ENCODE measurements around the gene LAMB1.

Gene LAMB1

DNA sequence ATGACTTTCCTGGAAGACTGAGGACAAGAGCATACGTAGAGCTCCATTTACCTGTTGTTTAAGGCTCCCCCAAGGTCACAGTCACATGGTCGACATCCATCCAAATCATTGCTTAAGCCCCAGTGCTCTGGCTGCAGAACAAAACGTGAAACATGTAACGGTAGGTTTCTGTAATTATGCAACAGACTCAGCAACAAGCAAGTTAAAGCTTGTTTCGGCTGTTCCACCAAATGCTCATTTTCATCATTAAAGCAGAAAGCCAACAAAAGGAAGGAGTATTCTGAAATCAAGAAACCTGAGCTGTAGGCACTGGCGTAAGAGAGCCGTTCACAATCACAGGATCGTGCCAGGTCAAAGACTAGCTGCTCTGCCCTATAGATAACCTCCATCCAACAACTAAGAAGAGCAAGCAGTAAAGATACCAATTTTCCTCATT, 30.0 kb downstream of the LAMB1 start:
- no CpG with 5 or more reads among the region's 8 CpGs for WGBS, 2 donors (ENCODE audit: extremely low coverage in 2 of 2, insufficient read length in 2 of 2, insufficient replicate concordance in 1 of 2)

DNA sequence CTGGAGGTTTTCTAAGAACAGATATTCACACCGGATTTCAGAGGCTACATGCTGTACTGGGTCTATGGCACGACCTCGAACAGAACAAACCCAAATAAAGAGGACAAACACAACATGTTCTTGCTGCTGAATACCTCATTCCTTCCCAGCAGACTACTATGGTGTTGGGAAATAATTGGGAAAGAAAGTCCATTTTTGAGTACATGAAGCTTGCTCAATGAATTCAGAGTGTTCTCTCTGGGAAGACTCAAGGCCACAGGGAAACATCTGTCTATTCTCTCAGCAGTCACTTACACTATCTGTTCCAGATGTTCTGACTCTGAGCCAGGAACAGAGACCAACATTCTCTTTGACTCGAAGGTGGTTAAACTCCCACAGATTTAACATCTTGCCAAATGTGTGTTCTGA, 30.9 kb downstream of the LAMB1 start:
- no peak overlapping the region for H2AK5ac ChIP-seq (ENCODE audit: low read depth, low read length)
- no peak overlapping the region for H4K91ac ChIP-seq (ENCODE audit: low read depth, low read length, poor library complexity)
- no peak overlapping the region for H2BK120ac ChIP-seq (ENCODE audit: low read depth, low read length)
- H3K9me3 ChIP-seq (replicated peaks in 1 of 2; ENCODE audit: control insufficient read depth in 2 of 2, insufficient read depth in 1 of 2, low read depth in 1 of 2, low read length in 2 of 2), result peaks cover 0 to 2% of the 10 kb centered on the region in 2 donors
- H2AFZ ChIP-seq (ENCODE audit: low read length), result no peak overlapping the region
- no peaks in the 10 kb centered on the region for H3K27me3 ChIP-seq (ENCODE audit: control insufficient read depth in 3 of 3, insufficient read depth in 3 of 3, low read depth in 1 of 3, low read length in 3 of 3)
- no peak overlapping the region for H2BK12ac ChIP-seq (ENCODE audit: low read length)
- H3K4me1 ChIP-seq (ENCODE audit: control insufficient read depth in 2 of 2, insufficient read depth in 1 of 2, low read depth in 1 of 2, low read length in 2 of 2), result peaks cover 3 to 5% of the 10 kb centered on the region in 2 donors
- H3K14ac ChIP-seq (ENCODE audit: low read length), result no peak overlapping the region
- no peak overlapping the region for H2BK5ac ChIP-seq (ENCODE audit: low read length)
- no peak overlapping the region for H3K4me2 ChIP-seq (ENCODE audit: insufficient read depth, low read length, poor library complexity, severe bottlenecking)
- H4K8ac ChIP-seq (ENCODE audit: low read depth, low read length), result no peak overlapping the region
- H3K36me3 ChIP-seq (replicated peaks in 1 of 2; ENCODE audit: control insufficient read depth in 2 of 2, insufficient read depth in 2 of 2, low read length in 2 of 2), result peaks cover 29 to 64% of the 10 kb centered on the region in 2 donors
- H3K18ac ChIP-seq (ENCODE audit: low read length), result no peak overlapping the region
- H2BK15ac ChIP-seq (ENCODE audit: low read length), result no peak overlapping the region
- no peak overlapping the region for H3K4ac ChIP-seq (ENCODE audit: low read length)
- H3K23ac ChIP-seq (ENCODE audit: low read depth, low read length, poor library complexity), result no peak overlapping the region
- no peak overlapping the region for H3K4me3 ChIP-seq (ENCODE audit: low read length in 2 of 2)
- no peaks in the 10 kb centered on the region for H3K79me1 ChIP-seq (ENCODE audit: low read depth, low read length)
- no peak for DNase-seq (ENCODE audit: low spot score)
- no peak overlapping the region for H3K9ac ChIP-seq (ENCODE audit: low read depth, low read length, poor library complexity)
- H3K27ac ChIP-seq (replicated peaks; ENCODE audit: low read length), result no peak overlapping the region
- no CpG with 5 or more reads among the region's 4 CpGs for WGBS, 2 donors (ENCODE audit: extremely low coverage in 2 of 2, insufficient read length in 2 of 2, insufficient replicate concordance in 1 of 2)

More for the DNA sequence above, 30.0 kb downstream of the LAMB1 start:
- H2AFZ ChIP-seq (ENCODE audit: low read length), result no peak overlapping the region
- H3K9ac ChIP-seq (ENCODE audit: low read depth, low read length, poor library complexity), result no peak overlapping the region
- H3K14ac ChIP-seq (ENCODE audit: low read length), result no peak overlapping the region
- H2AK5ac ChIP-seq (ENCODE audit: low read depth, low read length), result no peak overlapping the region
- no peak overlapping the region for H2BK15ac ChIP-seq (ENCODE audit: low read length)
- H3K4me1 ChIP-seq (ENCODE audit: control insufficient read depth in 2 of 2, insufficient read depth in 1 of 2, low read depth in 1 of 2, low read length in 2 of 2), result peaks cover 0 to 3% of the 10 kb centered on the region in 2 donors
- H3K27ac ChIP-seq (replicated peaks; ENCODE audit: low read length), result no peak overlapping the region
- no peak overlapping the region for H3K4me2 ChIP-seq (ENCODE audit: insufficient read depth, low read length, poor library complexity, severe bottlenecking)
- peaks cover 33 to 73% of the 10 kb centered on the region in 2 donors for H3K36me3 ChIP-seq (replicated peaks in 1 of 2; ENCODE audit: control insufficient read depth in 2 of 2, insufficient read depth in 2 of 2, low read length in 2 of 2)
- H3K9me3 ChIP-seq (replicated peaks in 1 of 2; ENCODE audit: control insufficient read depth in 2 of 2, insufficient read depth in 1 of 2, low read depth in 1 of 2, low read length in 2 of 2), result peaks cover 0 to 2% of the 10 kb centered on the region in 2 donors
- H3K23ac ChIP-seq (ENCODE audit: low read depth, low read length, poor library complexity), result no peak overlapping the region
- no peaks in the 10 kb centered on the region for H3K27me3 ChIP-seq (ENCODE audit: control insufficient read depth in 3 of 3, insufficient read depth in 3 of 3, low read depth in 1 of 3, low read length in 3 of 3)
- no peak overlapping the region for H3K18ac ChIP-seq (ENCODE audit: low read length)
- no peak overlapping the region for H3K4ac ChIP-seq (ENCODE audit: low read length)
- H2BK12ac ChIP-seq (ENCODE audit: low read length), result no peak overlapping the region
- DNase-seq (ENCODE audit: low spot score), result no peak
- no peak overlapping the region for H4K8ac ChIP-seq (ENCODE audit: low read depth, low read length)
- no peaks in the 10 kb centered on the region for H3K79me1 ChIP-seq (ENCODE audit: low read depth, low read length)
- no peak overlapping the region for H3K4me3 ChIP-seq (ENCODE audit: low read length in 2 of 2)
- H4K91ac ChIP-seq (ENCODE audit: low read depth, low read length, poor library complexity), result no peak overlapping the region
- no peak overlapping the region for H2BK120ac ChIP-seq (ENCODE audit: low read depth, low read length)
- no peak overlapping the region for H2BK5ac ChIP-seq (ENCODE audit: low read length)

DNA sequence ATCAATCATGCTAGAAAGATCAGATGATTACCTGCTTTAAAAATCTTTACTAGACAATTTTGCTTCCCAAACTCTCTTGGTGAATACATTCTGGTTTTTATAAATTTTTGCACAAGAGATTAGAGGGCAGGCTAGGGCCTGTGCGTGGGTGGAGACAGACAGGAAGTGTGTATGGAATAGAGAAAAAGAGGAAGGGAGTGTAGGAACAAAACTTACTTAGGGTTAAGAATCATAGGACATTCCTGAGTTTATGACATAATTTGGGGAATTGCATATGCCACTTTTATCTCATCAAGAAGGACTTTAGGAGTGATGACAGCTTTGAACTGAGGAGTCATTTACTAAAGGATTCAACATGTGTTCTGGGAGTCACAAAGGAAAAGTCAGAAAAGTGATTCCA, 31.3 kb downstream of the LAMB1 start:
- Histone ChIP-seq H3K36me3 (replicated peaks in 1 of 2; ENCODE audit: control insufficient read depth in 2 of 2, insufficient read depth in 2 of 2, low read length in 2 of 2) (peaks cover 26 to 61% of the 10 kb centered on the region in 2 donors), H2BK120ac (ENCODE audit: low read depth, low read length) (no peak overlapping the region), H3K79me1 (ENCODE audit: low read depth, low read length) (no peaks in the 10 kb centered on the region), H2BK5ac (ENCODE audit: low read length) (no peak overlapping the region), H2AFZ (ENCODE audit: low read length) (no peak overlapping the region), H3K27me3 (ENCODE audit: control insufficient read depth in 3 of 3, insufficient read depth in 3 of 3, low read depth in 1 of 3, low read length in 3 of 3) (no peaks in the 10 kb centered on the region), H2BK12ac (ENCODE audit: low read length) (no peak overlapping the region), H3K18ac (ENCODE audit: low read length) (no peak overlapping the region), H3K9ac (ENCODE audit: low read depth, low read length, poor library complexity) (no peak overlapping the region), H3K23ac (ENCODE audit: low read depth, low read length, poor library complexity) (no peak overlapping the region), H4K91ac (ENCODE audit: low read depth, low read length, poor library complexity) (no peak overlapping the region), H3K27ac (replicated peaks; ENCODE audit: low read length) (no peak overlapping the region), H3K4me2 (ENCODE audit: insufficient read depth, low read length, poor library complexity, severe bottlenecking) (no peak overlapping the region), H3K4ac (ENCODE audit: low read length) (no peak overlapping the region), H4K8ac (ENCODE audit: low read depth, low read length) (no peak overlapping the region), H3K9me3 (replicated peaks in 1 of 2; ENCODE audit: control insufficient read depth in 2 of 2, insufficient read depth in 1 of 2, low read depth in 1 of 2, low read length in 2 of 2) (peaks cover 0 to 2% of the 10 kb centered on the region in 2 donors), H2AK5ac (ENCODE audit: low read depth, low read length) (no peak overlapping the region), H3K14ac (ENCODE audit: low read length) (no peak overlapping the region), H3K4me1 (ENCODE audit: control insufficient read depth in 2 of 2, insufficient read depth in 1 of 2, low read depth in 1 of 2, low read length in 2 of 2) (peaks cover 7 to 9% of the 10 kb centered on the region in 2 donors), H3K4me3 (ENCODE audit: low read length in 2 of 2) (no peak overlapping the region), H2BK15ac (ENCODE audit: low read length) (no peak overlapping the region)
- DNase-seq (ENCODE audit: low spot score), result no peak
- no CpG with 5 or more reads among the region's 1 CpG for WGBS, 2 donors (ENCODE audit: extremely low coverage in 2 of 2, insufficient read length in 2 of 2, insufficient replicate concordance in 1 of 2)

DNA sequence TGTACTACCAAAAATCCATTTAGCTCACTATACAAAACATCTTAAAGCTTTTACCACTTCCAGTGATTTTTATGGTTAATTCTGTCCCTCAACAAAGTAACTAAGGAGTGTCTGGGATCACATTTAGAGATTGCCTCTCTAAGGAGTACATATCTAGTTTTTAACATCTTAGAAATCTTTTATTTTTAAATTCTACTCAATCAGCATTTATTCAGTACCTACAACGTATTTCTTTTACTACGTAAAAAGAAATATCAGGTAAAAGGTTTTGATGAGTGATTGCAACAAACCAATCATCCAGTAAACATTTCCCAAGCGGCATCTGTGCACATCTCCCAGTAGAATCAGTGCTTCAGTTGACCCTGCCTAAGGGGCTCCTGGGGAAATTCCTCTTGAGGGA, 31.9 kb downstream of the LAMB1 start:
- H3K9ac ChIP-seq (ENCODE audit: low read depth, low read length, poor library complexity), result no peak overlapping the region
- peaks cover 20 to 56% of the 10 kb centered on the region in 2 donors for H3K36me3 ChIP-seq (replicated peaks in 1 of 2; ENCODE audit: control insufficient read depth in 2 of 2, insufficient read depth in 2 of 2, low read length in 2 of 2)
- no peak overlapping the region for H4K91ac ChIP-seq (ENCODE audit: low read depth, low read length, poor library complexity)
- no peak overlapping the region for H2AFZ ChIP-seq (ENCODE audit: low read length)
- no peak overlapping the region for H3K14ac ChIP-seq (ENCODE audit: low read length)
- H2AK5ac ChIP-seq (ENCODE audit: low read depth, low read length), result no peak overlapping the region
- H3K4me3 ChIP-seq (ENCODE audit: low read length in 2 of 2), result no peak overlapping the region
- H3K9me3 ChIP-seq (replicated peaks in 1 of 2; ENCODE audit: control insufficient read depth in 2 of 2, insufficient read depth in 1 of 2, low read depth in 1 of 2, low read length in 2 of 2), result peaks cover 0 to 2% of the 10 kb centered on the region in 2 donors
- H3K4me1 ChIP-seq (ENCODE audit: control insufficient read depth in 2 of 2, insufficient read depth in 1 of 2, low read depth in 1 of 2, low read length in 2 of 2), result peaks cover 7 to 11% of the 10 kb centered on the region in 2 donors
- no peak overlapping the region for H4K8ac ChIP-seq (ENCODE audit: low read depth, low read length)
- no peak overlapping the region for H2BK12ac ChIP-seq (ENCODE audit: low read length)
- no peak overlapping the region for H3K4me2 ChIP-seq (ENCODE audit: insufficient read depth, low read length, poor library complexity, severe bottlenecking)
- no peak overlapping the region for H2BK15ac ChIP-seq (ENCODE audit: low read length)
- DNase-seq (ENCODE audit: low spot score), result no peak
- no peaks in the 10 kb centered on the region for H3K79me1 ChIP-seq (ENCODE audit: low read depth, low read length)
- H3K23ac ChIP-seq (ENCODE audit: low read depth, low read length, poor library complexity), result no peak overlapping the region
- no peaks in the 10 kb centered on the region for H3K27me3 ChIP-seq (ENCODE audit: control insufficient read depth in 3 of 3, insufficient read depth in 3 of 3, low read depth in 1 of 3, low read length in 3 of 3)
- H2BK120ac ChIP-seq (ENCODE audit: low read depth, low read length), result no peak overlapping the region
- WGBS, 2 donors (ENCODE audit: extremely low coverage in 2 of 2, insufficient read length in 2 of 2, insufficient replicate concordance in 1 of 2), result no CpG with 5 or more reads among the region's 3 CpGs
- no peak overlapping the region for H3K18ac ChIP-seq (ENCODE audit: low read length)
- H3K27ac ChIP-seq (replicated peaks; ENCODE audit: low read length), result no peak overlapping the region
- no peak overlapping the region for H3K4ac ChIP-seq (ENCODE audit: low read length)
- no peak overlapping the region for H2BK5ac ChIP-seq (ENCODE audit: low read length)
